MG63 (cell line): ENCODE results near the gene DTX2. TPM values are rescaled to one million over a fixed set of nuclear protein-coding genes. Genes with fewer than 3 reads are reported as not detected.
"Not testable (repeated sequence)": the region's sequence is repeated elsewhere in the genome, so short reads cannot be mapped to it uniquely, and the experiment has no call there.

Experiments
- DNase-seq: peaks from one replicate; pipeline ENCODE4 v3.0.0-alpha.2; 2020
- H3K27me3 ChIP-seq: fragments of 250-450 bp; sonication (Bioruptor Pico); 2 replicates; pipeline ENCODE4 v1.5.1; 2020; ENCODE audit warnings: mild to moderate bottlenecking, moderate library complexity
- H3K36me3 ChIP-seq: fragments of 250-450 bp; sonication (Bioruptor Pico); 2 replicates; pipeline ENCODE4 v1.5.1; 2020; ENCODE audit warnings: mild to moderate bottlenecking, moderate library complexity
- H3K4me3 ChIP-seq: fragments of 250-450 bp; sonication (Bioruptor Pico); 2 replicates; pipeline ENCODE4 v1.5.1; 2020; ENCODE audit warnings: mild to moderate bottlenecking, moderate library complexity
- H3K9me3 ChIP-seq: fragments of 250-450 bp; sonication (Bioruptor Pico); 2 replicates; pipeline ENCODE4 v1.5.1; 2020; ENCODE audit warnings: mild to moderate bottlenecking, moderate library complexity
- total RNA-seq: library from RNA; depleted of rRNA; stranded (reverse); fragments of >200 nt; shearing (Covaris generic); gene quantifications from 2 replicates; pipeline ENCODE4 v1.2.3, GENCODE V29; 2014; ENCODE audit warnings: low replicate concordance

Gene DTX2
- total RNA-seq, 1 experiment from 2014 or later = 8.0 TPM

DNA sequence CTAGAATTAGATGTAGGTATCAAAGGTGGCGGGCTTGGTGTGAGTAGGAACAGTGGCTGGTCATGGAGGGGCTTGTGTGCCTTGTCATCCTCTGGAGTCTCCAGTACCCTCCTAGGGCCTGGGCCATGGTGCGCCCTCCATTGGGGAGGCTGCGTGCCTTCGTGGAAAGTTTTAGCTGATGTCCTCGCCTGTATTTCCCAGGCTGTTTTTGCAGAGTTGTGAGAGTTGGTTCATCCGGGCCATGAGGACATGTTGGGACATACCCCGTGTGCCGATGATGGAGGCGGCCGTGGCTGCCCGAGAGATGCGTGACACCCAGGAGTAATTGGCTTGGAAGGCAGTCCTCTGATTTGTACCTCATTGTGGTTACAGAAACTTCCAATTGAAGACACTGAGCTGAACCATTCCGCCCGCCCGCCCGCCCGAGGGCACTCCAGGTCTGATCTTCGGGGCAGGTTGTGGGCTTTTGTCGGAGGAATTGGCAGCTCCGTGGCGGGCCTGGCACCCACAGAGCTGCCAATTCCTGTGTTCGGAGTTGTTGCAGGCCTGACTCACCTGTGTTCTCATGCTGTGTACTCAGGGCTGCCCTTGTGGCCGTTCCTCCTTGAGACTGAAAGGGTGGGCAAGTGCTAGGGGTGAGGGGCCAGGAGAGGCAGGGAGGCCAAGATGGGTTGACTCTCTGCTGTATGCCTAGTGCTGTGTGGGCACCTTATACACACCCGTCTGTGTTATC, 15.4 kb downstream of the DTX2 start:
- DNase-seq, H3K27me3 ChIP-seq, H3K4me3 ChIP-seq, H3K36me3 ChIP-seq, H3K9me3 ChIP-seq: not testable (repeated sequence)

DNA sequence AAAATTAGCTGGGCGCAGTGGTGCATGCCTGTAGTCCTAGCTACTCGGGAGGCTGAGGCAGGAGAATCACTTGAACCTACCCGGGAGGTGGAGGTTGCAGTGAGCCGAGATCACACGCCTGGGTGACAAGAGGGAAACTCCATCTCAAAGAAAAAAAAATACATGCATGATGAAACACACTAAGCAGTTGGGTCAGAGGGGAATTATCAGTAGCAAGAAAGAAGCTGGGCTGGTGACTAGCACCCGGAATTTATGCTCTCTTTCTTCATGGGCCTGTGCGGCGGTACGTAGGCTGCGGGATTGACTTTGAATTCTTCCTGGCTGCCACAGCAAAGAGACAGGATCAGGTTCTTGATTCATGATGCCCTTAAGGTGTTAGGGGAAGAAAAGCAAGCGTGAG, 18.1 kb downstream of the DTX2 start:
- not testable (repeated sequence) for H3K4me3 ChIP-seq, H3K36me3 ChIP-seq, H3K27me3 ChIP-seq, H3K9me3 ChIP-seq, DNase-seq

DNA sequence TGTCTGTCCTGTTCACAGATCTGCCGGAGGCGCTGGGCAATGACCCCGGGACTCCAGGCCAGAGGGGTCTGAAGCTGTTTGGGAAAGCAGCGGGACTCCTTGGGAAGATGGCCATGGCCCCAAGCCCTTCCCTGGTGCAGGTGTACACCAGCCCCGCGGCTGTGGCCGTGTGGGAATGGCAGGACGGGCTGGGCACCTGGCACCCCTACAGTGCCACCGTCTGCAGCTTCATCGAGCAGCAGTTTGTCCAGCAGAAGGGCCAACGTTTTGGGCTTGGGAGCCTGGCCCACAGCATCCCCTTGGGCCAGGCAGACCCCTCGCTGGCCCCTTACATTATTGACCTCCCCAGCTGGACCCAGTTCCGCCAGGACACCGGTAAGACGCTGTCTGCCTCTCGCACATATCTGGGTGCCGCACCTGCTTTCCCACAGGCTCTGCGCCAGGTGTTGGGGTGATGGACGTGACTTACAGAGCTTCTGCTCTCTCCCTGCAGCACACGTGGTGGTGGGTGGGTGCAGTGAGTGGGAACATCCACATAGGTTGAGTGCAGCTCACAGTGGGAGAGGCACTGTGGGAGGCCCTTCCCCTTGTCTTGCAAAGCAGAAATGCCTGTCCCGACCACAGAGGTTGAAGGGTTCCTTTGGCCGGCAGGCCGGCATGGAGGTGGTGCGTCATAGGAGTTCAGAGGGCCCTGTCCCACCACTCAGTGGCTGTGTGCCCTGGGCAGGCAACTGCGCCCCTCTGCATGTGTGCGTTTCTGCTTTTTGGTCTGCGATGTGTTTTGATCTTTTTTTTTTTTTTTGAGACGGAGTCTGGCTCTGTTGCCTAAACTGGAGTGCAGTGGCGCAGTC, 19.1 kb downstream of the DTX2 start:
- not testable (repeated sequence) for H3K4me3 ChIP-seq, DNase-seq, H3K36me3 ChIP-seq, H3K27me3 ChIP-seq, H3K9me3 ChIP-seq

DNA sequence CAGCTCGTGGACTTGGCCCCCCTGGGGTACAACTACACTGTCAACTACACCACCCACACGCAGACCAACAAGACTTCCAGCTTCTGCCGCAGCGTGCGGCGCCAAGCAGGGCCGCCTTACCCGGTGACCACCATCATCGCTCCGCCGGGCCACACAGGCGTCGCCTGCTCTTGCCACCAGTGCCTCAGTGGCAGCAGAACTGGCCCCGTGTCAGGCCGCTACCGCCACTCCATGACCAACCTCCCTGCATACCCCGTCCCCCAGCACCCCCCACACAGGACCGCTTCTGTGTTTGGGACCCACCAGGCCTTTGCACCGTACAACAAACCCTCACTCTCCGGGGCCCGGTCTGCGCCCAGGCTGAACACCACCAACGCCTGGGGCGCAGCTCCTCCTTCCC, 21.2 kb downstream of the DTX2 start:
- H3K36me3 ChIP-seq = not testable (repeated sequence)

DNA sequence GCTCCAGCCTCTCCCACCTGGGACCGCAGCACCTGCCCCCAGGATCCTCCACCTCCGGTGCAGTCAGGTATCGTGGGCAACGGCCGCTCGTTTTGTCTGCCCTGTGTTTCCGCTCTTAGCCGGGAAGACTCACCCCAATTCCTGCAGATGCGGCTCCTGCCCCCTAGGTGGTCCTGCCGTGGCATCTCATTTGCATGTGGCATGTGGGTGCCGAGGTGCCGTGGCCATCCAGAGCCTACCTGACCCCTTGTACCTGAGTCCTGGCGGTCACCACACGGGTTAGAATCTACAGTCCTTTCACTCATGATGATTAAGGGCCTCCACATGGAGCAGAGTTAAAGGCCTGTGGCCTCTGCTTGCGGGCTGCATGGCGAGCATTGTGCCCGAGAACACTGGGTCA, 21.6 kb downstream of the DTX2 start:
- not testable (repeated sequence) for H3K4me3 ChIP-seq, H3K9me3 ChIP-seq, H3K36me3 ChIP-seq, H3K27me3 ChIP-seq, DNase-seq

More for the DNA sequence above, 21.2 kb downstream of the DTX2 start:
- not testable (repeated sequence) for H3K27me3 ChIP-seq, DNase-seq, H3K9me3 ChIP-seq, H3K4me3 ChIP-seq

DNA sequence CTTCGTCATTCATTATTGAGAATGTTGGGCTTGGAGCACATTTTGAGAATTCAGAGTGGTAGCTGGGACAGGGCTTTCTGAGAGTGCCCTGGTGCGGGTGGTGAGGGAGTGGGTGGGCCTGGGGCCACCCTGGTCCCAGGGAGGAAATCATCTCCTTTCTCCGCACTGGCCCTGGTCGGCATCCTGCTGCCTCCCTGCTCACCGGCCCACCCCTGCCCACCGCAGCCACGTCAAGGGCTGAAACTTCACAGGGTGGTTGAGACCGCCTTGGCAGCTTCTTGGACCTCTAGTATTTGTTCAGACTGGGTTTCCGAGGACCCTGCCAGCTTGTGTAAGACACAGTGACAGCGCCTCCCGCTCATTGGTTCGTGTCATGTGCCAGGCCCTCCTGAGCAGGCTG, 22.9 kb downstream of the DTX2 start:
- not testable (repeated sequence) for H3K9me3 ChIP-seq, H3K36me3 ChIP-seq, H3K4me3 ChIP-seq, DNase-seq, H3K27me3 ChIP-seq

DNA sequence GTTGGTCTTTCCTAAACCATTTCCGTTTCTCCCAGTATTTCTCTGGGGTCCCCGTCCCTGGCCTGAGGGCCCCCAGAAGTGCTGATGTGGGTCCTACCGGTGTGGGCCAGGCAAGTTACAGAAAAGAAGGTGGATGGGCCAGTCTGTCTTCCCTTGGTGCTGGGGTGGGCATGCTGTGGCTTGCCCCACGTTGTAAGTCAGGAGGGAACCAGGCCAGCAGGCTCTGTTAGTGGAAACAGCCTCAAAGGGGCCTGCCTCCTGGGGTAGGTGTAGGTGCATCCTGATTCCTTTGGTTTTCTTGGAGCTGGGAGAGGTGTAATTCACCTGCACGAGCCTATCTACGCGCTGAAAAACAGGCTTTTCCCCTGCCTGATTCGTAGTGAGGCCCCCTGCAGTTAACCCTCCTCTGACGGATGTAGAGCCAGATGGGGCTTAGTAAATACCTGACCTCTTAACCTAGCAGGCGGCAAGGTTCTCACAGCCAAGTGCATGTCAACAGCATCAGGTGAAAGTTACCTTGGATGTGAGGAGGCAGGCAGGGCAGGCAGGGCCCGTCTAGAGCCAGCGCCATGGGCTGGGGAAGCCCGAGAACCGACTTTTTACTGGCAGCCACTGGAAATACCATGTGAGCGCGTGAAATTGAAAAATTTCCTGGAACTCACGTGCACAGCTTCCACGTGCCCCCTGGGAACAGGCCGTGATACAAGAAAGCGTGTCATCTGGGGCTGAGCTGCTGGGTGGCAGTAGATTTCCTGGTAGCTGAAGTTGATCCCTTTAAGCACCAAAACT, 24.5 kb downstream of the DTX2 start:
- H3K27me3 ChIP-seq, H3K36me3 ChIP-seq, H3K4me3 ChIP-seq, DNase-seq, H3K9me3 ChIP-seq: not testable (repeated sequence)

DNA sequence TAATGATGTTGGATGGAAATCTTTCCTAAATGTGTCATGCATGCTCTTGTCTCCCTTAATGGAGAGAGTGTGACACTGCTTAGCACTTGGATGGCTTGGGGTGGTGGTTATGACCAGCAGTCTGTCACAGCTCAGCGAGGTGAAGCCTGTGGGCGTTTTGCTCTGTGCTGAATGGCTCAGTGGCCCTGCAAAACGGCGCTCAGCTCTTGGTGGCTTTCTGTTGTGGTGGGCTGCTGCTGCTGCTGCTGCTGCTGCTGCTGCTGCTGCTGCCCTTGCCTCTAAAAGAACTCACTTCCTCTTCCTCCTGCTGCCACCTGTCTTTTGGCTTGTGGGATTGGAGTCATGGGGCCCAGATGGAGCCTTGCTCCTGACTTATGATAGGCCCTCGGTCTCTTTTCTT, 25.1 kb downstream of the DTX2 start:
- not testable (repeated sequence) for H3K4me3 ChIP-seq, H3K36me3 ChIP-seq, H3K9me3 ChIP-seq, DNase-seq, H3K27me3 ChIP-seq

DNA sequence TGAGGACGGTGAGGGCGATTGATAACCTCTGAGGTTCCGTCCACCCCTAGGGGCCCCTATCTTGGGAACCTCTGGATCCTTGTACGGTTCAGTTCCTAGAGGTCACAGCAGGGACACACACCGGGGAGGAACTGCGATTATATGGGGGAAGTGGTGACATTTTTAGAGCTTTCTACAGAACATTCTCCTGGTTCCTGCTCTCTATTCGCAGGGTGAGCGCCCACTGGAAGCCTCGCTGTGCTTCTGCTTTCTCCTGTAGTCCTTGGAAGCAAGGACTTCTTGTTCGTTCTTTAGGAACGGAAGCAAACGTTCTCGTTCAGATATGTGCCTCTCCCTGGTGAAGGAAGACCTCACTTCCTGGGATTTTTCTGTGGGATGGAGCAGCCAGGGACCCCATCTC, 26.5 kb downstream of the DTX2 start:
- DNase-seq, H3K9me3 ChIP-seq, H3K27me3 ChIP-seq, H3K36me3 ChIP-seq, H3K4me3 ChIP-seq: not testable (repeated sequence)

DNA sequence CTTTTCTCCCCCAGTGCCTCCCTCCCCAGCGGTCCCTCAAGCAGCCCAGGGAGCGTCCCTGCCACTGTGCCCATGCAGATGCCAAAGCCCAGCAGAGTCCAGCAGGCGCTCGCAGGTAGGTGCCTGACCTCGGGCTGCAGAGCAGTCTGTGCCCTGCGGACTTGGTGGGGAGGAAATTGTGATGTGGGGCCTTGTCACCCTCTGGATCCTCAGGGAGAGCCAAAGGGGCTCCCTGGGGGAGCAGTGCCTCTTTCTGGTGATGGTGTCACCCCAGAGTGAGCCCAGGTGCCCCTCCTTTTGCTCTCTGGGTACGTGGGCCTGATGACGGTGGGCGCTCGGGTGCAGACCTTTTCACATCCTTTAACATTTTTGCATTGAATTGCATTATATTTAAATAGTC, 30.6 kb downstream of the DTX2 start:
- H3K9me3 ChIP-seq, H3K27me3 ChIP-seq, H3K4me3 ChIP-seq, H3K36me3 ChIP-seq, DNase-seq: not testable (repeated sequence)

DNA sequence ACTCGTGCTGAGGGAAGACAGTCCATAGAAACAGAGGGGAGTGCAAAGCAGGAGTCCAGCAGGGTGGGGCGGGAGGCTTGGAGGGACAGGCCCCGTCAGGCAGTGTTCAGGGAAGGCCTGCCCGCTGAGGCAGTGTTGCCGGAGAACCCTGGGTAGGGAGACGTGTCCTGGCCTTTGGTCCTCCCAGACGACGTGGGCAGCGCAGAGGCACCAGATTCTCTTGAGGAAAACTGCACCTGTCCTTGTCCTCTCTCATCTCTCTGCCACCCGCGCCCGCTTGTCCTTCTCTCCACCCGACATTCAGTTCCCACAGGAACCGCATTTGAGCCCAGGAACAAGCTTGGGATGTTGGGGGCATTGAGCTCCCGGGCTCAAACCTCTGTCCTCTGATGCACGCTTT, 34.2 kb downstream of the DTX2 start:
- not testable (repeated sequence) for H3K9me3 ChIP-seq, DNase-seq, H3K27me3 ChIP-seq, H3K4me3 ChIP-seq, H3K36me3 ChIP-seq

DNA sequence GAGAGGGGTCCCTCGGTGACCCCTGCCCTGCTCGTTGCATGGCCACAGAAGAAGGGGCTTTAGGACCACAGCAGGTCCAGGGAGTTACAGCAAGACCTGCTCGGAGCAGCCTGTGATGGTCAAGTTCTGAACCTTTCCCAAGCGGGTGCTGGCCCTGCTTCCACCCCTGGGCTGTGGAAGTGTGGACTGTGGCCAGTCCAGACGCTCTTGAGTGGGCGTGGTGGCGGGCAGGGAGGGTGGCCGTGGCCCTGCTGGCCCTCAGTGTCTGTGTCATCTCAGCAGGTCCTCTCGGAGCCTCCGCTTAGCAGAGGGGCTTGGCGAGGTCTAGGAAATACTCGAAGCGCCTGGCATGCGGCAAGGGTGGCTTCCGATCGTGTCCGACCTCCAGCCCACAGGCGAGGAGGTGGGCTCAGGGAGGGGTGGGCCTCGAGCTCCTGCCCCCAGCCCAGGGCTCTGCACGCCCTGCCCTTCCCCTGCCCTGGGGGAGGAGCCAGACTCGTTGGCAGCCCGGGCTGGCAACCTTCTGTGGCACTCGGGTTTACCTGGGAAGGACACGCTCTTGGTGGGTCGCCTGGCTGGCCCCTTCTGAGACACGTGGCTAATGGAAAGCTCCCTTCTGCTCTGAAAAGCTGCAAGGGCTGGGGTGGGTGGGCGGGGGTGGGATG, 36.5 kb downstream of the DTX2 start:
- not testable (repeated sequence) for H3K27me3 ChIP-seq, H3K4me3 ChIP-seq, H3K9me3 ChIP-seq, DNase-seq, H3K36me3 ChIP-seq

DNA sequence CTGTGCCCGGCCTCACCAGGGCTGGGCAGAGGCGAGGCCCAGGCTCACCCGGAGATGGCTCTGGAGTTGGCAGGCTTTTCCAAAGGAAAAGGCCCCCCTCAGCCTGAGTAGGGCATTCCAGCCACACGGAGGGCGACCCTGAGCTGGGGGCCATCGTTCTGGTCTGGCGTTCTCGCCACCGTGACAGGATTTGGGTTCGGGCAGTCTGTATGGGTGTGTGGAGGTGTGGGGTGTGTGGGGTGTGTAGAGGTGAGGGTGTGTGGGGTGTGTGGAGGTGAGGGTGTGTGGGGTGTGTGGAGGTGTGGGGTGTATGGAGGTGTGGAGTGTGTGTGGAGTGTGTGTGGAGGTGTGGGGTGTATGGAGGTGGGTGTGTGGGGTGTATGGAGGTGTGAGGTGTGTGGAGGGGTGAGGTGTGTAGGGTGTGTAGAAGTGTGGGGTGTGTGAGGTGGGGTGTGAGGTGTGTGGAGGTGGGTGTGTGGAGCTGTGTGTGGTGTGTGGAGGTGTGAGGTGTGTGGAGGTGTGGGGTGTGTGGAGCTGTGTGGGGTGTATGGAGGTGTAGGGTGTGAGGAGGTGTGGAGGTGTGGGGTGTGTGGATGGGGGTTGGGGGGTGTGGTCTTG, 37.2 kb downstream of the DTX2 start:
- H3K36me3 ChIP-seq, DNase-seq, H3K4me3 ChIP-seq, H3K27me3 ChIP-seq, H3K9me3 ChIP-seq: not testable (repeated sequence)

DNA sequence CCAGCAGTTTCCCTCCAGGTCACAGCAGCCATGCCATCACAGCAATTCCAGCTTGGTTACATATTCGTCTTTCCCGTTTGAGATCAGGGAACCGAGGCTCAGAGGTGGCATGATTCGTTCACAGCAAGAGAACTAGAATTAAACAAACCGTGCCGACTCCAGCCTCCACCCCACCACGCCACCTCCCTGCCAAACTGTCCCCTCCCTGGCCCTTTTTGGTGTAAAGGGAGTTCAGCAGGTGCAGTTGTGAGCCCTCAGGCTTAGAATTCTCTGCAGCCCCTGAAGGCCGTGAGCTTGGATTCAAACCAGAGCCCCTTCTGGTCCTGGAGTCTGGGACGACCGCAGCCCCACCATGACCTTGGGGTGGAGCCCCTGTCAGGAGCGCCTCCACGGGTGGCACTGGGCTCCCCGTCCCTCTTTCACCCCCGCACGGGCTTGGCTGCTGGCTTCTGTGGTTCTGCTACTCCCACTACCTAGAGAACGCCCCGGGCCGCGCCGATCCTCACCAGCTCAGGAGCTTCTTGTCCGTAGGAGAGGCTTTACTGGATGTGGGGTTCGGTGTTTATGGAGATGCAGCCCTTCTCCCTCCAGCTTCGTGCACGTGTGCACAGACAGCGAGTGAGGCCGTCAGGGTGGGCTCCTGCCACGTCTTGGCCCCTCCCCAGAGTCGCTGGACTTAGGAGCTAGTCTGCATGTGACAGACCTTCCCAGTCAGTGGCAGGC, 37.9 kb downstream of the DTX2 start:
- H3K36me3 ChIP-seq, H3K4me3 ChIP-seq, H3K27me3 ChIP-seq, H3K9me3 ChIP-seq, DNase-seq: not testable (repeated sequence)

DNA sequence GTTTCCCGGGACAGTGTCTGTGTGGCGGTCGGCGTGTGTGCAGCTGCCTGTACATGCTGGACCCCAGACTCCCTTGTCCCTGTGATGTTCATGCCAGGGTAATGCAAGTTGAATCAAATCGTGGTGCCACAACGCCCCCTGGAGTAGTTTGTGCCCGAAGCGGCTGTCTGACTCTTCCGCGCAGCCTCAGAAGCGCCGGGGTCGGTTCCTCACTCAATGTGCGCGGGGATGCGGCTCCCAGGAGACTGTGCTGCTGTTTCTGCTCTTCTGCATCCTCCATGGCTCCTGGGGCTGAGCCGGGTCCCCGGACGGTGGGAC, 38.4 kb downstream of the DTX2 start:
- not testable (repeated sequence) for H3K27me3 ChIP-seq, H3K36me3 ChIP-seq, H3K4me3 ChIP-seq, H3K9me3 ChIP-seq, DNase-seq

DNA sequence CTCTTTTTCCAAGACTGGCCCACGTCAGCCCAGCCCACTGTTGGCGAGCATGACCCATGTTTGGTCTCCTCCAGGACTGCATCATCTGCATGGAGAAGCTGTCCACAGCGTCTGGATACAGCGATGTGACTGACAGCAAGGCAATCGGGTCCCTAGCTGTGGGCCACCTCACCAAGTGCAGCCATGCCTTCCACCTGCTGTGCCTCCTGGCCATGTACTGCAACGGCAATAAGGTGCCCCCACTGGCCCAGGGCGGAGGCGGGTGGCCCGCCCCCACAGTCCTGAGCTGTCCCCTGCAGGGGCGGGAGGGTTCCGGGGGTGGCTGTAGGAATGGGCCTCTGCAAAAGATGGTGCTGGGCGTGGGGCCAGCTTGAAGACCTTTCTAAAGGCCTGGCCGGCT, 40.7 kb downstream of the DTX2 start:
- not testable (repeated sequence) for H3K9me3 ChIP-seq, DNase-seq, H3K27me3 ChIP-seq, H3K4me3 ChIP-seq, H3K36me3 ChIP-seq
